Central memory CD4-positive, alpha-beta T cell (primary cell): ENCODE results near the gene SLC35G1.

Source experiments
- DNase-seq: peaks from one replicate; pipeline ENCODE4 v3.0.0; 2022

The SLC35G1 gene

DNA sequence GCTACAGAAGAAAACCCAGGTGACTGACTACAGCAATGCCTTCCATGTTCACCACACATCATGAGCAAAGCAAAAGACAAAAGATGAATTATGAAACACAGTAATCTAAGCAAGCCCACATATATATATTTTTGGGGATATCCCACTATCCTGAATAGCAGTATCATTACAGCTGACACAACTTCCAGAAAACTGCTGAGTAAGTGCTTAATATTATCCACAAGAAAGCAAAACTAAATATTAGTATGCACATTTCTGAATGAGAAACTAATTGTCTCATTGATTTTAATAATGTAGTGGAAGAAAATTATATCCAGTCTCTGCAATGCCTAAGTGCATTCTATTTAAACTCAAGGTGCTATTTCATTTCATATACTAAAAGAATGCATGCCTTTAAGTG, 14.5 kb upstream of the SLC35G1 start:
- no peak for DNase-seq

DNA sequence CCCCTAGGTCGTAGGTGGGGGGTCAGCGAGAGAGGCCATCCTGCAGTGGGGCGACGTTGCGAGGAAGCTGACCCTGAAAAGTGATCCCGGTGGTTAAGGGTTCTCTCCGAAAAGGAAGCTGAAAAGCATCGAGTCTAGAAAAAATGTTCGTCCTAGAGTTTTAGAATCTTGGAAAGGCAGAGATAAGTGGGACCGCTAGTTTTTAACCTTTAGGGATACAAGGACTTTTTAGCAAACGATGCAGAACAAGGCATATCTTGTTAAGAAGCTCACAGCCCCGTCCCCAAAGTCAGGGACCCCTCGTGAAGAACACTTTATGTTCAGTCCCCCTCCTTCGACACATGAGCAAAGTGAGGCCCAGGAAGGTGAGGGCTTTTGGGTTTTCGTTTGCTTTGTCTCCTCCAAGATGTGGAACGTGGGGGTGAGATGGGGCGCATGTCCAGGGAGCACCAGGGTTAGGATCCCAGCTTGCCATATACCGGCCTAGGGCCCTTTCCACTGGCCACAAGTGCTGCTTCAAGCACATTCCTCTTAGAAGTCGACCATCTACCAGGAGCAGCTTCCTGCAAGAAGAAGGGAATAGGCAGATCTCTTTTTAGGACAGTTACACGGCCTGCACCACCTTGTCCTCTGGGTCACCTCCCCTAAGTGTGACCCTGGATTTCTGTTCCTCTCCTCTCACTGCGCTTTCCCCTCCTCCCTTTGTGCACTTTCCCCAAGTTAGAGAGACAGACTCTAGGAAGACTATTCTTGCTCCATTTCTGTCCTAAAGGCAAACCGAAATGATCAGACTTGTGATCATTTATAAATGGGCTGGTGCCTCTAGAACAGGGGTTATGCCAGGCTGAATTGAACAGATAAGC, 969 bp downstream of the SLC35G1 start:
- DNase-seq: no peak

DNA sequence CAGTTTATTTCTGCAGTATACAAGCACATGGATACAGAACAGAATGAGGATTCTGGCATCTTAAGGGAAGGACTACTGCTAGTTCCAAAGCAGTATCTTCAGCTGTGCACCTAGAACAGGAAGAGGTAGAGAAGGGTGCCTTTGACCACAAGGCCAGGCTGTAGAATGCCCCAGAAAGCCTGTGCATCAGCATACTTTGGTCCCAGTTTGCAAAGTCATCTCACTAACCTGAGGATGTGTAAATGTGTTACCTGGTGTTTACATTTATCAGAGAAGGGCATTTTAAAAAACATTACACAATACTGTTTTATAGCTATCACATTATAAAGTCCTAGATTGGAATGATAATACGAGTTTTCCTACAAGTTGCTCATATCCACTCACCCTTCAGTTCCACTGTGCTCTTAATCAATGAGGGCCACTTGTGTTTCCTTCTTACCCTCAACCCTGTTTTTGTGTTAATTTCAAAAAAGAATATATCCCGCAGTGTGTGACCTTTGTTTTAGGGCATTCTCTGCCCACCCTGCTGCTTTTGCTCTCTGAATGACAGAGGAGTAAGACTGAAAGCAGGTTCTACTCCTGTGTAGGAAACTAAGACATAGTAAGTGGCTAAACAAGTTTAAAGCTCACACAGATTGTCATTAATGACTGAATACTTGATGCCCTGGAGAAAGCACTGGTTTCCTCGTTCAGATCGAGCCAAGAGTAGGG, 3.4 kb downstream of the SLC35G1 start:
- DNase-seq: no peak

DNA sequence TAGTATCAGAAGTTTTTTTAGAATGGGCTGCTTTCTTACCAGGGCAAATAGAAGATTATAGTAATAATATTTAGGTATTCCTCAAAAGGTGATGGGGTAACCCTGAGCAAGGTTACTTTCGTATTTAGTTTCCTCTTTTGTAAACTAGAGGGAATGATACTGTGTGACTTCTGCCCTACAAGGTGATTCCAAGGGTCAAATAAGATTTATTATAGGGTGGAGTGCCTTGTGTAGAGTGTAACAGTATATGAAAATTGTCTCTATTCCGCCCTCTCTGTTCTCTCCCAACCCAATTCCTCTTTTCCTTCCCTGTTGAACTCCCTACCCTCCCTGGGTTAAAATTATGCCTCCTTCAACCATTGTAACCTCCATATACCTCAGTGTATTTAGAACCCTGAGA, 5.3 kb downstream of the SLC35G1 start:
- no peak for DNase-seq

DNA sequence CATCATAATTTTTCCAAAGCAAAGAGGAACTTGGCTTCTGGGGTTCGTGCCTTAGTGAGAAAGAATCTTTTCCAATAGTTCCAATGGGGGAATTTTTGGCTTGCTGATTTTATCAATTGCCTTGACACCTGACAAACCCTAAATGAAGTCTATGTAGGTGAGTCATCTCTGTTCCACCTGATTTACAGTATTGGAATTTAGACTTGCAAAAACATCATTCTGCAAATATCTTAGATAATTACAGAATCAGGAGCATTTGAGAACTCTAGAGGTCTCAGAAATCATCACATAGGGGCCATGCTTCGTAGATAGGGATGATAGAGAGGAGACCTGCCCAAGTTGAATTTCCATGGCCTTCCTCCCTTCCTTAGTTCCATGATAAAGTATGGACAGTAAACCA, 9.3 kb downstream of the SLC35G1 start:
- DNase-seq: no peak

DNA sequence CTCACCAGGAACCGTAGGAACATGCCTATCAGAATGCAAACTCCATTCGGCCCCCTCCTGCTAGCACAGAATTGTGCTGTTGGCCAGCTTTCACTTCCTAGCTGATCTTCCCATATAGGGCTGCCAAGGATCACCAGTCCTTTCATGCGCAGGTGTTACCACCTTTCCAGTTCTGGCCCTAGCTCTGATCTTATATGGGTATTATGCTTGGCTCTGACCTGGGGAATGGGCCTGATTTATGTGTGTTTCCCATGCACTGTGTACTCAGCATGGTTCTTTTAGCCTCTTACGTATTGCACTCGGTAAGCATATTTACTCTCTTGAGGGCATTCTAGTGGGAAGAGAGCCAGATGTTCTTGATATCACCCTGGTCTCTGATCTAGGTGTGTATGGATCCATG, 11.1 kb downstream of the SLC35G1 start:
- no peak for DNase-seq

DNA sequence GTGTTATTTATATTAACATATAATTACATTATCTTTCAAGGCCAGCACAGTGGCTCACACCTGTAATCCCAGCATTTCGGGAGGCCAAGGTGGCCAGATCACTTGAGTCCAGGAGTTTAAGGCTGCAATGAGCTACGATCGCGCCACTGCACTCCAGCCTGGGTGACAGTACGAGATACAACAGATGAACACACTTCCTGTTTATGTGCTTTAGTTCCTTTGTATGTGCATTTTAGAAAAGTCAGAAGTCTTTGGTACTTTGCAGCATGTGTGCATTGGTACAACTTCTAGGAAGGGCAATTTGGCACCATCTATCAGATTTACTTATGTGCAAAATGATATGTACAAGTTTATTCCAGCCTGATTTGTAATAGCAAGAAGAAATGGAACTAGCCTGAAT, 13.3 kb downstream of the SLC35G1 start:
- DNase-seq: no peak

DNA sequence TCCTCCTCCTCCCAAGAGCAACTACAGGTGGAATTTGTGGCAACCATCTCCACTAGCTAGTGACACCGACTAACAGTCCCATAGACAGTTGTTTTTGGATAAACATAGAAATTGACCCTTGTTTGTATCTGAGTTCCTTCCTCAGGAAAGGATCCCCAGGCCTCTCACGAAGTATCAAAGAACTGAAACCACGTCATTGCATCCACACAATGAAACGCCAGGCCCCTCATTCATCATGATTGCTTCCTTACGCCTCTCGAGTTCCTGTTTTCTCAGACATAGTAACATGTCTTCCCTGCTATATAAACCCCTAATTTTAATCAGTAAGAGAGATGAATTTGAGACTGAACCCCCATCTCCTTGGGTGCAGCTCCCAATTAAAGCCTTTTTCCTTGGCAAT, 18.1 kb downstream of the SLC35G1 start:
- no peak for DNase-seq

DNA sequence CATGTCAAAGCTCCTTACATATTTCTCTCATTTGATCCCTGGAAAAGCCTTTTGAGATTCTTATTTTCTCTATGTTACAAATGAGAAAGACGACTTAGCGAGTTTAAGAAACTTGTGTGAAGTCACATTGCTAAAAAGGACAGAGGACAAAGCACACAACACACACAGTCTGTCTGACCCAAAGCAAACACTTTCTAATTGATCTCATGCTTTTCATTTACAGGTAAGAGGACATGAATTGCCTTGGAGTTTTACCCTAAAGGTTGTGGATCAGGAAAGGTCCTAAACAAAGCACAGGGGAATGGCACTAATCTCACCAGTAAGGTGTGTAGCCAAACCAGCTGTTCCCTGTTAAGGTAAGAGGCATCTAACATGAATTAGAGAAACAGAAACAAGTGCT, 18.7 kb downstream of the SLC35G1 start:
- DNase-seq: no peak

DNA sequence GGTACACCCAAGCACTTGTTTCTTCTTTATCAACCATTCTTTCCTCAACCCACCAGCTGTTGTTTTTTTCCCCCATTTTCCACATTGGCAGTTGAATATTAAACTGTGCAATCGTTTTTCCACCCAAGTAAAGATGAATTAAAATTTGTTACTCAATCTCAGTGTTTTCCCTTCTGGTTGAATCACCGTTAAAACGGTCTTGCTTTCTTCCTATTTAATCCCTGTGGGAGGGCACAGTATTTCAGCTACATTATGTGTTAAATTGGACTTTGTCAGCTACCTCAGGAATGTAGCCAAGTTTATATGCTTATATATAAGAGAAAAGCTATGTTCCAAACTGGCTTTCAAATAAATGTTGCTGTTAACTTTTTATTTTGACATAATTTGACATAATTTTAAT, 19.9 kb downstream of the SLC35G1 start:
- no peak for DNase-seq

DNA sequence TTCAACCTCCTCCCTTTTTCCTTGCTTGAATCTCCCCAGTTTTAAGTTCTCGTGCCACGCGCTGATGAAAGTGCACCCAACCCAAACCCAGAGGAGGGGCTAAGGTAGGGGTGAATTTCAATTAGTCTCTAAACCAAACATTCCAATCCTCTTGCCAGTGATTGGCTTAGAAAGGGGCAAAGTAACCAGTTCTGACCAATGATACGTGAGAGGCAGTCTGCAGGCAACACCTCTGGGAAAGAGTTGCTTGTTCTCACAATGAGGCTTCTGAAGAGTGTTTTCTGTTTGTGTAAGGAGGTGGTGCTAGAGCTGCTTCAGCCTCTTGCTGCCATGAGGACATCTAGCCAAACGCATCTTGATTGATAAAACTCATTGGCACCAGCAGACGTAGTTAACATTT, 21.8 kb downstream of the SLC35G1 start:
- DNase-seq: no peak

DNA sequence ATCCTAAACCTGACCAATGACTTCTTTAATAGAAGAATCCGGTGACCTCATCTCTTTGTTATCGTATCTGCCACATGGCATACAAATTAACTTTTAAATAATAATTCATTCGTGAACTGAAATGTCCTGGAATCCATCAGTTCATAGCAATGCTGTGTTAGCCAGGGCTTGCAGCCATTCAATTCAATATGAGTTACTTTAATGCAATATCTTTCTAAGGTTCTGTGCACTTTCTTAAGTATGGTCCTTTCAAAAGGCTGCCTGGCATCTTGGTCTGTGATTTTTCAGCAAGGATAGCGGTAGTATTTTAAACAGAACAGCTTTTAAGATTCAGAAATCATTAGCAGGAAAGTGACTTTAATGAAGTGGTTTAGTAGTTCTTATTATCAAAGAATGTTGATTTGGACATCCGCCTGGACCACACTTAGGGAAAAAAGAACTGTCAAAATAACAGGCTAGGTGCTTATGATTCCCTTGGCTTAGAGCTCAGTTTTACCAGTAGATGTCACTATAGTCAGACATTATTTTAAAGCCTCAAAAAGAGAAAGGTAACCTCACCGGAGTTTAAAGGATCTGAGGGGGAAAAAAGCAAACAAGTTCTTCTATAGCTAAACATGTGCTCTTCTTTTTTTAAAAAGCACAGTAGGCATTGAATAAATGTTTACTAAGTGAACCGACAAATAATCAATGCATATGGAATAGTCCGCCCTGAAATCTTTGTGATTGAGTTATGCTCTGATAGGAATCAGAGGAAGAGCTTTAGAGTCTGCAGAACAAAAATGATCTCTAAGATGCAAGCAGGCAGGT, 22.7 kb downstream of the SLC35G1 start:
- DNase-seq: no peak

DNA sequence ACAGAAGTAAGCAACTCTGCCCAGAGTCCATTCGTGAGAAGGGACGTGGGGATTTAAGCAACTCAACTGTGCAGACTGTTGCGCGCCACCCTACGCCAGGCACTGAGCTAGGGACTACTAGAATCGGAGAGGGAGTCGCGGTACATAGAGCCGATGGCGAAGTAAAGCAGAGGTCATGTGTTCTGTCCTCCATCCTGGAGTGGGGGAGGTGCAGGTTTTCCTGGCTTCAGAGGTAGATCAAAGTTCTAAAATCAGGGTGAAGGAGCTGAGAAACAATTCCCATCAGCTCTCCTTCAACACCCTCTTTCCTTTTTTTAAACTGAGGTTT, 23.2 kb downstream of the SLC35G1 start:
- no peak for DNase-seq

DNA sequence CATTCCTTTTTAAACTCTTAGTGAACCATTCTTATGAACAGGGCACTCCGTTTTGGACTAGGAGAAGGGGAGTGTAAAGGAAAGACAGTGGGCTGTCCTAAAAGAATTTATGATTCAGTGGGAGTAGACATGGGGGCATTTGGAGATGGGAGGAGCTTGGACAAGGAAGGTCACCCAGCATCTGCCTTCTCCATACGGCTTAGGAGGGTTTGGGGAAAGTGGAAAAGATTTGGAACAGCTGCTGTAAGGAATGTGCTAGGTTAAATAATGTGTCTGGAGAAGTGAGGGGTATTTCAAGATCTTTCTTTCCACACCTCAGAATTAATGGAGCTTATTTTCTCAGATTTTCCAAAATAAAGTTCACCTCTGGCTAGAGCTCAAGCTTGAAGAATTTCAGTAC, 24.0 kb downstream of the SLC35G1 start:
- no peak for DNase-seq

DNA sequence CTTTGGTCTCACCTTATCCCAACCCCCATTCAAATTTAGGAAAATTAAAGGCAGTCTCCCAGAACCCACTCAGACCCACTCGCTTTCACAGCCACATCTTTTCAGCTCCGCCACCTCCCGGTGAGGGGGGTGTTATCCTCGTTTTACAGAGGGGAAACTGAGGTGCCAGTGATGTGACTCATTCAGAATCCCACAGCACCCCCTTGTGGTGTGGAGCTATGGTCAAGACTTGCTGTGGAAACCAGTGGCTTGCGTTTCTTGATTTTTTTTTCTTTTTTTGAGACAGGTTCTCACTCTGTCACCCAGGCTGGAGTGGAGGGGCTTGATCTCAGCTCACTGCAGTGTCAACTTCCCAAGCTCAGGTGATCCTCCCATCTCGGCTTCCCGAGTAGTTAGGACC, 27.6 kb downstream of the SLC35G1 start:
- no peak for DNase-seq

DNA sequence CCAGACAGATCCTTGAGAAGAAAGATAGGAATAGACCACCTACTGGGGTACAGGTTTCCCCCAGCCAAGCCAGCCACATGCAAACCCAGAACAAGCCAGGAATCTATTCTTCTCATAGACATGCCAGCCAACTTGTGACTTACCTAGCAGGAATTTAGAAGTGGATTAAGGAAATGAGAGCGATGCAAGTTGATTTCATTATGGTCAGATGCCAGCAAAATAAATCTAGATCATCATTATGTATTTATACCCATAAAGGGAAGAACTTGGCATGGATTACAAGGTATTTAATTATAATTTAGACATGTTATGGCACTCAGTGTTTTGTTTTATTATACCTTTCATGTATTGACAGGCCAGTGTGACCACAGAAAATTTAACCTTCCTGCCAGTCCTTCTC, 32.8 kb downstream of the SLC35G1 start:
- no peak for DNase-seq

DNA sequence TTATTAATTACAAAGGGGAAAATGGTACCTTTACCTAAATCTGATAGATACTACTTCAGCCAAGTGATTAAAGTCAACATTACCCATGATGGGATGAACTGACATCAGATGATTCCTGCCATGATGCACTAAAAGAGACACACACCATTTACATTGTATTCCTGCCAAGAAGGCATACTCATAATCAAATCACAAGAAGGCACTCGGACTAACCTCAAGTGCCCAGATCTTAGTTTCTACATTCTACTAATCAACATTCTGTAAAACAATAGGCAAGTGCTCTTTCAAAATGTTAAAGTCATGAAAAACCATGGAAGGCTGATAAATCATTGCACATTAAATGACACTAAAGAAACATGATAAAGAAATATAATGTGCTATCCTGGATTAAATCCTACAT, 44.4 kb downstream of the SLC35G1 start:
- DNase-seq: no peak

DNA sequence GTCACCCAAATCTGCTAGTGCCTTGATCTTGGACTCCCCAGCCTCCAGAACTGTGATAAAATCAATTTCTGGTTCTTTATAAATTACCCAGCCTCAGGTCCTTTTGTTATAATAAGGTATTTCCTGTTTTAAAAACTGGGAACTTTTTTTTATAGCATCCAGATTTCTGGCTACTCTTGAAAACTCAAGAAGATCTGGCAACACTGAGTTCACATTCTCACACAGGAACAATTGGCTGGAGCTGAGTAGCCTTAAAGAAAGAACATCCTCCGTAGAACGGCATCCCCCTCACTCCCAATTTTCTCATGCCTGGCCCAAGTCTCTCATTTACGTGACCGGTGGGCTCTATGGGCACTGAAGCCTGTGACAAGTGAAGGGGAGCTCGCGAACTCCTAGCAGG, 47.1 kb downstream of the SLC35G1 start:
- no peak for DNase-seq

DNA sequence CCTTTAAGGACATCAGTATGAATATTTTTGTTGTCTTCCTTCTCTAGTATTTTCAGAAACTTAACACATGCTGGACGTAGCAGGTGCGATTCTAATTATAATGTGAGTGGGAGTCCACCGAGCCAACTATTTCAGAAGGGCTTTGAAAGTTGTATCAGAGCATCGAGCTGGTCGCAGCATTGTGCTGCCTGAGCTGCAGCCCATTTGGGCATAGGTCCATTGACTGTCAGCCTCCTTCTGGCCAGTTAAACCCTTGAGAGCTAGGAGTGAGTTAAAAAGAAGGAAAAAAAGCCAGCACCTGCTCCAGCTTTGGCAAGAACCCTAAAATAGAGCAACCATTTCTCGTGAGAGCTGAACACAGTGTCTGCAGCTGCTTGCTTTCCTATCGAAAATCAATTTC, 47.8 kb downstream of the SLC35G1 start:
- no peak for DNase-seq

DNA sequence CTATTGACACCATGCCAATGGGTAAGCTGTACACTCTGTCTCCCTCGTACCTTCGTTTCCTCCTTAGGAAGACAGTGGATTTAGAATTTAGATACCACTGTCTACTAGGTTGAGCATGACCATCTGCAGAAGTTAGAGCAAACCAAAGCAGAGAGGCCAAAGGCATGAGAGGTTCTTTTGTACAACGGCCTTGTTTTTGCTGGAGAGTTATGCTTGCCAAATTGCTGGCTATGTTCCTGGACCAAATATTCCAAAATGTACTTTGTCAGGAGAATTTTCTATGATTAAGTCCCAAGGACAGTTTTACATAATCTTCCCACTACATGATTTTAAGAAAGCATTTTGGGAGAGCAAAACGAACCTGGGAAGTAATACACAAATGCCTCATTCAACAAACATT, 52.0 kb downstream of the SLC35G1 start:
- no peak for DNase-seq

DNA sequence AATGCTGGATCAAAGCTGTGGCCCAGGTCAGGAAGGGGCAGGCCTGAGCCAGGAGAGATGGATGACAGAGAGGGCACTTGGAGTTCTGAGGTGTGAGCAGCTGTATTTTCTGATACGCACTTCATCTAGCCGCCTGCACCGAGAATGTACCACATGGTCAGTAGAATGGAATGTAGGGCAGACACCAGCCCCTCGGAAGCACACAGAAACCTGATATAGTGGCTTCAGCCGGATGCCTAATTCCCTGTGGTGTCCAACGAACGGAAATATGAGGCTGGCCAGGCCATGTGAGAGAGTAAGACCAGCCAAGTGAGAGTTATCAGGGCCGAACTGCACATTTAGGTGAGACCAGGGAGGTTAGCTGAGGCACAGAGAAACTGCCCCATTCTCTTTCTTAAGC, 53.3 kb downstream of the SLC35G1 start:
- DNase-seq: no peak

DNA sequence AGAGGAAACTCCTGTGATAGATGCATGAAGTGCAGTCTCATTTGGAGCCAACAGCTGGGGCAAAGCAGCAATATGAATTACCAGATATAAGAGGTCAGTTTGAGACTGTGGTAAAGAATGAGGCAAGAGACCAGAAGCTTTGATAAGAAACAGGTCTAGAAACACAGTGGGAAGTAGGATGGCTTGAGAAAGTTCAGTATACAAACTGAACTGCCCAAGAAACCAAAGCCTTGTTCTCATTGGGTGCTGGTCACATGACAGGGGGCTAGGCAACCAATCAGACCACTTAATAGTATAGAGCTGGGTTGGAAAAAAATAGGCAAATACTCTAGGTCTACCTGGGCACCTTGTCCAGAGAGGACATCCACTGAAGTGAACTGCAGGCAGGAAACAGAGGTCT, 53.7 kb downstream of the SLC35G1 start:
- no peak for DNase-seq

DNA sequence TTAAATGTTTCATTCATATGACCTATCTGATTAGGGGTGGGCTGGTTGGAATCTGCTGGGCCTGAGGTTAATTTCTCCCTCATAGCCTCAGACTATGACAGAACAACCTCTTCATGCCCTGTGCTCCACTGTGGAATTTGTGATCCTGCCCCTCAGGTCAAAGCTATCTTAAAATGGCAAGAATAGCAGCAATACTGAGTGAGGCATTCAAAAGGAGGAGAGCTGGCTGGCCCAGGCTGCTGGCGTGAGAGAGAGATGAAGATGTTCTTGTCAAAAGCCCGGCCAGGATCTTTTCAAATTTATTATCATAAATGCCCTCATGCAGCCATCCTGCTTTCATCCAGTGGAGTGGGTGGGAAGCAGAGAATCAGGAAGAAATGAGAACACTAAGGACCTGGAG, 58.1 kb downstream of the SLC35G1 start:
- DNase-seq: no peak
